ENCODE results near the gene IL17D.
"Not testable (repeated sequence)": the region's sequence is repeated elsewhere in the genome, so short reads cannot be mapped to it uniquely, and the experiment has no call there.

Gene IL17D

DNA sequence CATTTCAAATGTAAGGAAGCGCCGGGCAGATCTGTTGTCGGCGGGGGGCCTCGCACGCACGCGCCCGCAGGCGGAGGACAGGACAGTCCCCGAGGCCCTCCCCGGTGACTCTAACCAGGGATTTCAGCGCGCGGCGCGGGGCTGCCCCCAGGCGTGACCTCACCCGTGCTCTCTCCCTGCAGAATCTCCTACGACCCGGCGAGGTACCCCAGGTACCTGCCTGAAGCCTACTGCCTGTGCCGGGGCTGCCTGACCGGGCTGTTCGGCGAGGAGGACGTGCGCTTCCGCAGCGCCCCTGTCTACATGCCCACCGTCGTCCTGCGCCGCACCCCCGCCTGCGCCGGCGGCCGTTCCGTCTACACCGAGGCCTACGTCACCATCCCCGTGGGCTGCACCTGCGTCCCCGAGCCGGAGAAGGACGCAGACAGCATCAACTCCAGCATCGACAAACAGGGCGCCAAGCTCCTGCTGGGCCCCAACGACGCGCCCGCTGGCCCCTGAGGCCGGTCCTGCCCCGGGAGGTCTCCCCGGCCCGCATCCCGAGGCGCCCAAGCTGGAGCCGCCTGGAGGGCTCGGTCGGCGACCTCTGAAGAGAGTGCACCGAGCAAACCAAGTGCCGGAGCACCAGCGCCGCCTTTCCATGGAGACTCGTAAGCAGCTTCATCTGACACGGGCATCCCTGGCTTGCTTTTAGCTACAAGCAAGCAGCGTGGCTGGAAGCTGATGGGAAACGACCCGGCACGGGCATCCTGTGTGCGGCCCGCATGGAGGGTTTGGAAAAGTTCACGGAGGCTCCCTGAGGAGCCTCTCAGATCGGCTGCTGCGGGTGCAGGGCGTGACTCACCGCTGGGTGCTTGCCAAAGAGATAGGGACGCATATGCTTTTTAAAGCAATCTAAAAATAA is 18.2 kb downstream of the IL17D start:
- TF ChIP-seq, protein P1, sequence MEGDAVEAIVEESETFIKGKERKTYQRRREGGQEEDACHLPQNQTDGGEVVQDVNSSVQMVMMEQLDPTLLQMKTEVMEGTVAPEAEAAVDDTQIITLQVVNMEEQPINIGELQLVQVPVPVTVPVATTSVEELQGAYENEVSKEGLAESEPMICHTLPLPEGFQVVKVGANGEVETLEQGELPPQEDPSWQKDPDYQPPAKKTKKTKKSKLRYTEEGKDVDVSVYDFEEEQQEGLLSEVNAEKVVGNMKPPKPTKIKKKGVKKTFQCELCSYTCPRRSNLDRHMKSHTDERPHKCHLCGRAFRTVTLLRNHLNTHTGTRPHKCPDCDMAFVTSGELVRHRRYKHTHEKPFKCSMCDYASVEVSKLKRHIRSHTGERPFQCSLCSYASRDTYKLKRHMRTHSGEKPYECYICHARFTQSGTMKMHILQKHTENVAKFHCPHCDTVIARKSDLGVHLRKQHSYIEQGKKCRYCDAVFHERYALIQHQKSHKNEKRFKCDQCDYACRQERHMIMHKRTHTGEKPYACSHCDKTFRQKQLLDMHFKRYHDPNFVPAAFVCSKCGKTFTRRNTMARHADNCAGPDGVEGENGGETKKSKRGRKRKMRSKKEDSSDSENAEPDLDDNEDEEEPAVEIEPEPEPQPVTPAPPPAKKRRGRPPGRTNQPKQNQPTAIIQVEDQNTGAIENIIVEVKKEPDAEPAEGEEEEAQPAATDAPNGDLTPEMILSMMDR (conservative IDR thresholded peaks at IDR 0.05; ENCODE audit: low read depth, low read length): no peak
- H3K4me3 ChIP-seq (ENCODE audit: low read depth, low read length): peak overlapping the region; percentile 54
- DNase-seq (ENCODE audit: low read depth): peak; percentile 72

DNA sequence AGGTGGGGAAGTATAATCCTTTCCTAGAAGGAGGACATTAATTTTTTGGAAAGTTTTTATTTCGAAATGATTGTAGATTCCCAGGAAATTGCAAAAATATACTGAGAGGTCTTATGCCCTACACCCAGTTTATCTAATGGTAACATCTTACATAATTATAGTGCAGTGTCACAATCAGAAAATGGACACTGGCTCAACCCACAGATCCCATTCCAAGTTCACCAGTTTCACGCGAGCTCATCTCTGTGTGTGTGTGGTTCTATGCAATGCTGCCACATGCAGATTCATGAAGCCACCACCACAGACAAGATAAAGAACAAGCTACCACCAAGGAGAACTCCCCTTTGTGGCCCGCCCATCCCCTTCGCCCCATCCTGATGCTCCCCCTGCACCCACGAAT is 24.4 kb downstream of the IL17D start:
- no peak overlapping the region for H3K4me3 ChIP-seq (ENCODE audit: low read depth, low read length)
- no peak for DNase-seq (ENCODE audit: low read depth)
- TF ChIP-seq, protein P1 (conservative IDR thresholded peaks at IDR 0.05; ENCODE audit: low read depth, low read length): no peak

DNA sequence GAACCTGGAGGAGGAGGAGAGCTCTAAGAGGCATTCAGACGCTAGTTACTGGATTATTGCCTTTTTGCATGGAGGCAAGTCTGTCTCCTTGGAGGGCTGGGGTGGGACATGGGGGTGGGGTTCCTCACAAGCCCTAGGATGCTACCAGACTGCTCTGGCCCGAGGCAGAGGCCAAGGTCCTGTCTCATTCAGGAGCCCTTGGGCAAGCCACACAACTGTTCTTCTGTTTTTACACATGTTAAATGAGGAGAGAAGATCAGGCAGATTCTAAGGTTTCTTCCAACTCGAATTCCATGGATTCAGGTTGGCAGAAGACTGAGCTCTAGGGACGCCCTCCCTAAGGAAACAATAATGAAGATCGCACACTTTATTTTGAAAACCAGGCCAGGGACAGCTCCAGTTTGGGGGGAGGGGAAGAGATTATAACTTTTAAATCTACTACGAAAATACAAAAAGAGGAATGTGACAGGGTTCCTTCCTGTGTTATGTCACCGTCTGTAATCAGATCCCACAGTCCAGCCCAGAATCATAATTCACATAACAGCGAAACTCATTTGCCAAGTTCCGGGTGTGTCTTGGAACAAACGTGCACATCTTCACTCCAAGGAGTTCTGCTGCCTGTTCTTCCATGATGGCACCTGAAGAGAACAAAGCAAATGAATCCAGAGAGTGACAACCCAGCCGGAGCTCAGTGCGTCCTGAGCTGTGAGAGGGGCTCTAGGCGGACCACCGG is 25.2 kb downstream of the IL17D start:
- H3K4me3 ChIP-seq (ENCODE audit: low read depth, low read length): no peak overlapping the region
- TF ChIP-seq, protein P1 (conservative IDR thresholded peaks at IDR 0.05; ENCODE audit: low read depth, low read length): no peak
- DNase-seq (ENCODE audit: low read depth): no peak

DNA sequence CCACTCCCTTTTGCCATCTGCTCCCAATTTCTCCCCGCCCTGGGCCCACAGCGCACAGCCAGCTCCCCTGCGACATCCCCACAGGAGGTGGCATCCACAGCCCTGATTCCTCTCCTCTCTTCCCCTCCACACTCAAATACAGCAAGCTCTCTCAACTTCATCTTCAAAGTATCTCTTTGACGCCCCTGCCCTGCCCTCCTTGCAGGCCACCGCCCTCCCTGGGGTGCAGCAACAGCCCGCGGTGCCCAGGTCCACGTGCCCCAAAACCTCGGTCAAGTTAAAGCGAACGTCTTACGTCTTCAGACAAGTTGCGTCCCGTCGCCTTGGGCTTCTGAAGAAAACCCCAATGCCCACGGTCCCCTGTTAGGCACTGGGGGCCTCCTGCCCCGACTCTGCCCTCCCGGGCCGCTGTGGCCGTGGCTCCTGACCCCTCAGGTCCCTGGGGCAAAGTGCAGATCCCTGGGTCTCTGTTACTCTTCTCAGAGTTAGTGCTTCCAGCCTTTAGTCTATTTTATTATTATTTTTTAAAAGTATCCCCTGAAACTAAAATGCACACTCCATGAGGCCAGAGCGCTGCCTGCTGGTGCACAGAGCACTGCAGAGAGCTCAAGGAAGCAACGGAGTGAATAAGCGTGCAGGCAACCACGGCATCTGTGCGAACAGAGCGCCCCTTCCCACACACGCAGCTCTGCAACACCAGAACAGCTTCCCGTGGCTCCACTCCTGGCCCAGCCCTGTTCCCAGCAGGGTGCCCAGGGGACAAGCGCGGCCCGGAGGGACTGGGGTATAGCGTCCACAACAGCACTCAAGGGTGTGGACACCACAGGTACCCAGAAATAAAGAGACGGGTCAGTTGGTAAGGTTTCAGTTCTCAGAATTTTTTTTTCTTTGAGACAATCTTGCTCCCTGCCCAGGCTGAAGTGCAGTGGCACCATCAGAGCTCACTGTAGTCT is 26.4 kb downstream of the IL17D start:
- no peak overlapping the region for H3K4me3 ChIP-seq (ENCODE audit: low read depth, low read length)
- TF ChIP-seq, protein P1 (conservative IDR thresholded peaks at IDR 0.05; ENCODE audit: low read depth, low read length): no peak
- no peak for DNase-seq (ENCODE audit: low read depth)

DNA sequence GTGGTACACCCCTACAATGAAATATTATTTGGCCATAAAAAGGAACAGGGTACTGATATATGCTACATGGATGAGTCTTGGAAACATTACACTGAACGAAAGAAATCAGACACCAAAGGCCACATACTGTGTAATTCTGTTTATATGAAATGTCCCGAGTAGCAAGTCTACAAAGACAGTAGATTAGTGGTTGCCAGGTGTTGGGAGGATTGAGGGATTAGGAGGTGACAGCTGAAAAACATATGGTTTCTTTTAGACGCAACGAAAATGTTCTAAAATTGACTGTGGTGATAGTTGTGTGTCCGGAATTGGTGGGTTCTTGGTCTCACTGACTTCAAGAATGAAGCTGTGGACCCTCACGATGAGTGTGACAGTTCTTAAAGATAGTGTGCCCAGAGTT is 35.1 kb downstream of the IL17D start:
- TF ChIP-seq, protein P1 (conservative IDR thresholded peaks at IDR 0.05; ENCODE audit: low read depth, low read length): no peak
- no peak overlapping the region for H3K4me3 ChIP-seq (ENCODE audit: low read depth, low read length)
- no peak for DNase-seq (ENCODE audit: low read depth)

DNA sequence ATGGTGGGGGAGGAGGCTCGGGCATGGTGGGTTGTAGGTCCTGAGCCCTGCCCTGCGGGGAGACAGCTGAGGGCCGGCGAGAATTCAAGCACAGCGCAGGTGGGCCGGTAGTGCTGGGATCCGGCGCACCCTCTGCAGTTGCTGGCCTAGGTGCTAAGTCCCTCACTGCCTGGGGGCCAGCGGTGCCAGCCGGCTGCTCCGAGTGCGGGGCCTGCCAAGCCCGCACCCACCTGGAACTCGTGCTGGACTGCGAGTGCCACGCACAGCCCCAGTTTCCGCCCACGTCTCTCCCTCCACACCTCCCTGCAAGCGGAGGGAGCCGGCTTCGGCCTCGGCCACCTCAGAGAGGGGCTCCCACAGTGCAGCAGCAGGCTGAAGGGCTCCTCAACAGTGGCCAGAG is 36.5 kb downstream of the IL17D start:
- TF ChIP-seq, protein P1 (conservative IDR thresholded peaks at IDR 0.05; ENCODE audit: low read depth, low read length): no peak
- DNase-seq (ENCODE audit: low read depth): no peak
- no peak overlapping the region for H3K4me3 ChIP-seq (ENCODE audit: low read depth, low read length)

DNA sequence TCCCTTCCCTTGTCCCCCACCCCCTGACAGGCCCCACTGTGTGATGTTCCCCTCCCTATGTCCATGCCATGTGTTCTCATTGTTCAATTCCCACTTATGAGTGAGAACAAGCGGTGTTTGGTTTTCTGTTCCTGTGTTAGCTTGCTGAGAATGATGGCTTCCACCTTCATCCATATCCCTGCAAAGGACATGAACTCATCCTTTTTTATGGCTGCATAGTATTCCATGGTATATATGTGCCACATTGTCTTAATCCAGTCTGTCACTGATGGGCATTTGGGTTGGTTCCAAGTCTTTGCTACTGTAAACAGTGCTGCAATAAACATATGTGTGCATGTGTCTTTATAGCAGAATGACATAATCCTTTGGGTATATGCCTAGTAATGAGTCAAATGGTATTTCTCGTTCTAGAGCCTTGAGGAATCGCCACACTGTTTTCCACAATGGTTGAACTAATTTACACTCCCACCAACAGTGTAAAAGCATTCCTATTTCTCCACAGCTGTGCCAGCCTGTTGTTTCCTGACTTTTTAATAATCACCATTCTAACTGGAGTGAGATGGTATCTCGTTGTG is 40.4 kb downstream of the IL17D start:
- DNase-seq (ENCODE audit: low read depth); H3K4me3 ChIP-seq (ENCODE audit: low read depth, low read length): not testable (repeated sequence)

Data from choroid plexus epithelial cell (primary cell).